ENCODE data around the gene CYP1A1. TPM values are rescaled to one million over a fixed set of nuclear protein-coding genes. Genes with fewer than 3 reads are reported as not detected.

The CYP1A1 gene
- total RNA-seq, 4 donors from 2014 or later, result 0.18 to 1.1 TPM; not detected in 2

DNA sequence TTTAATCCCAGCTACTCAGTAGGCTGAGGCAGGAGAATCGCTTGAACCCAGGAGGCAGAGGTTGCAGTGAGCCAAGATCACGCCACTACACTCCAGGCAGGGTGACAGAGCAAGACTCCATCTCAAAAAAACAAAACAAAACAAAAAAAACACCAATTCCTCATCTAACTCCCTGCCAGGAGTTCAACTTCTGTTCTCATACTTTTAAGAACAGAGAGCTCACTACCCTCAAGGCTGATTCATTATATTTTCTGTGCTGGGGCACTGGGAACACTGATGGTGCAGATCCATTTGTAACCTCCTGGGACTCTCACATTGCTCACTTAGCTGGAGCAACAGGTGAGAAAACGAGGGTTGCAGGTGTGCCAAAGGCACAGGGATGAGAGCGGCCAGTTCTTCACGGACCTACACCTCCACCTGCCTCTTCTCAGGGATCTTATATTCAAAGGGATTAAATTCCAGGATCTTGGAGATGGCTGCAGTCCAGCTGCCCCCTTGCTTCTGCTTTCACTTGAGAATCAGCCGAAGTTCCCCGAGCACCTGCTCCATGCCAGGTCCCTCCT lies 44.2 kb upstream of the CYP1A1 start:
- no peaks in the 10 kb centered on the region for H3K9me3 ChIP-seq
- intact Hi-C loops (cut with DNase I), result loop anchor here (5.0 to 10.0 kb wide), 3 partner anchors 132 to 395 kb away; no protein-coding TSS in a partner anchor
- H3K36me3 ChIP-seq, result no peaks in the 10 kb centered on the region
- peaks cover 0 to 24% (median 0%) of the 10 kb centered on the region in 4 donors for H3K27me3 ChIP-seq
- WGBS, 2 donors, result 47 to 48% methylated on average over 6 to 7 of the region's 7 CpGs
- H3K4me3 ChIP-seq, result no peak overlapping the region
- TF ChIP-seq POLR2A (IDR thresholded peaks at IDR 0.05) (no peak), CTCF (IDR thresholded peaks at IDR 0.05) (no peak)
- no peak for DNase-seq
- H3K27ac ChIP-seq, result no peak overlapping the region
- peaks cover 3 to 47% (median 24%) of the 10 kb centered on the region in 3 donors for H3K4me1 ChIP-seq

- Histone ChIP-seq H3K27ac (no peak overlapping the region), H3K4me1 (peaks cover 3 to 40% (median 18%) of the 10 kb centered on the region in 3 donors), H3K36me3 (no peaks in the 10 kb centered on the region), H3K4me3 (no peak overlapping the region), H3K27me3 (peaks cover 0 to 24% (median 0%) of the 10 kb centered on the region in 4 donors), H3K9me3 (no peaks in the 10 kb centered on the region)
- TF ChIP-seq CTCF (IDR thresholded peaks at IDR 0.05) (peak; percentile 78 to 90 (median 88)), POLR2A (IDR thresholded peaks at IDR 0.05) (no peak)
- DNase-seq, result no peak
- intact Hi-C loops (cut with DNase I), result loop anchor here (5.0 to 10.0 kb wide), 2 partner anchors 132 to 394 kb away; no protein-coding TSS in a partner anchor
- WGBS, 2 donors, result 0 to 5% methylated on average over 4 to 9 of the region's 9 CpGs
These were observed 43.5 kb upstream of the CYP1A1 start for GRCh38 chr15:74768771-74769342.

GRCh38 chr15:74768099-74768770 lies 42.9 kb upstream of the CYP1A1 start:
- WGBS, 2 donors, result 23 to 28% methylated on average over 13 to 14 of the region's 15 CpGs
- no peak for TF ChIP-seq POLR2A (IDR thresholded peaks at IDR 0.05)
- no peak for TF ChIP-seq CTCF (IDR thresholded peaks at IDR 0.05)
- Histone ChIP-seq H3K4me3 (no peak overlapping the region), H3K27me3 (peaks cover 0 to 24% (median 0%) of the 10 kb centered on the region in 4 donors), H3K27ac (no peak overlapping the region), H3K9me3 (no peaks in the 10 kb centered on the region), H3K36me3 (no peaks in the 10 kb centered on the region), H3K4me1 (peaks cover 3 to 40% (median 12%) of the 10 kb centered on the region in 3 donors)
- intact Hi-C loops (cut with DNase I), result loop anchor here (5.0 to 10.0 kb wide), 2 partner anchors 131 to 393 kb away; no protein-coding TSS in a partner anchor
- no peak for DNase-seq

DNA sequence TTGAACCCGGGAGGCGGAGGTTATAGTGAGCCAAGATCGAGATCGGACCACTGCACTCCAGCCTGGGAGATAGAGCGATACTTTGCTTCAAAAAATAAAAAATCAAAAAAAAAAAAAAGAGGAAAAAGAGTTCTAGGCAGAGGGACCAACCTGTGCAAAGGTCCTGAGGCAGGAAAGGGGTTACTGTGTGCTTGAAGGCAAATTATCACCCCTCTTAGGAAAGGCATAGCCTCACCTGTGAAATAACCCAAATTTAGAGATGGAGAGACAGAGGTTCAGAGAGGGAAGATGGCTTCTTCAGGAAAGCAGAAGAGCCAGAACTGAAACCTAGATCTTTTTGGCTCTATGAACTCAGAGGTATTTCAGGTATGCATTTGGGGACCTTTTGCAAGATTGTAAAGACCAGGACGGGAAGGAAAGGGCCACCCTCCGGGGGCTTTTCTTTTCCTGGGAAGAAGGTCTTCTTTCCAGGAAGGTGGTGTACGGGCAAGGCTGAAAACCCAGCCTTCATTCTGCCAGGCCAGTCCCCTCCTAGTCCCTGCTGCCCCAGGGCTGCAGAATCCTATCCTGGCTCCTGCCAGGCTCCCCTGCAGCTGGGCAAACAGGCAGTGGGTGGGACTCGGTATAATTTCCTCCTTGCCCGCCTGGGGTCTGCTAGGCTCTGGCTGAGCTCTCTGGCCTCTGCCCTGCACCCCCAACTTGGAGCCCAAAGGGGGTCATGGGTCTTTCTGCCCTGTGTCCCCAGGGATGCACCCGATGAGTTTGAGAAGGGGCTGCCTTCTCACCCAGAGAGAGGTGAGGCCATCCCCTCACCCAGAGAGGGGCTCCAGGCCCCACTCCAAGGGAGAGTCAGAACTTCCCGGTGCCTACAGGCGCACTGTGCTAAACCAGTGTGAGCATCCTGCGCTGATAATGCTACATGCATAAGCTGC lies 42.1 kb upstream of the CYP1A1 start:
- H3K4me1 ChIP-seq, result peaks cover 0 to 39% (median 8%) of the 10 kb centered on the region in 3 donors
- DNase-seq, result no peak
- H3K4me3 ChIP-seq, result no peak overlapping the region
- intact Hi-C loops (cut with DNase I), result loop anchor here (5.0 to 10.0 kb wide), 2 partner anchors 130 to 393 kb away; no protein-coding TSS in a partner anchor
- WGBS, 2 donors, result 72 to 83% methylated on average over 9 to 10 of the region's 14 CpGs
- no peak for TF ChIP-seq POLR2A (IDR thresholded peaks at IDR 0.05)
- no peak for TF ChIP-seq CTCF (IDR thresholded peaks at IDR 0.05)
- no peaks in the 10 kb centered on the region for H3K36me3 ChIP-seq
- no peak overlapping the region for H3K27ac ChIP-seq
- H3K27me3 ChIP-seq, result peaks cover 0 to 28% (median 0%) of the 10 kb centered on the region in 4 donors
- no peaks in the 10 kb centered on the region for H3K9me3 ChIP-seq

Data from esophagus squamous epithelium (tissue), 5 donors.